VCaP (cell line): ENCODE data around the gene ATRNL1.

Experiments
- H3K27ac ChIP-seq: fragments of 450-650 bp; 2 replicates; pipeline ENCODE4 v1.5.1; 2017
- TF ChIP-seq, protein P1 (sequence below): fragments of 450-650 bp; conservative IDR thresholded peaks from 2 replicates; pipeline ENCODE4 v1.5.1; 2017; ENCODE audit warnings: mild to moderate bottlenecking, moderate library complexity

The ATRNL1 gene

GRCh38 chr10:115649217-115649616 lies 556.1 kb downstream of the ATRNL1 start:
- TF ChIP-seq, protein P1, sequence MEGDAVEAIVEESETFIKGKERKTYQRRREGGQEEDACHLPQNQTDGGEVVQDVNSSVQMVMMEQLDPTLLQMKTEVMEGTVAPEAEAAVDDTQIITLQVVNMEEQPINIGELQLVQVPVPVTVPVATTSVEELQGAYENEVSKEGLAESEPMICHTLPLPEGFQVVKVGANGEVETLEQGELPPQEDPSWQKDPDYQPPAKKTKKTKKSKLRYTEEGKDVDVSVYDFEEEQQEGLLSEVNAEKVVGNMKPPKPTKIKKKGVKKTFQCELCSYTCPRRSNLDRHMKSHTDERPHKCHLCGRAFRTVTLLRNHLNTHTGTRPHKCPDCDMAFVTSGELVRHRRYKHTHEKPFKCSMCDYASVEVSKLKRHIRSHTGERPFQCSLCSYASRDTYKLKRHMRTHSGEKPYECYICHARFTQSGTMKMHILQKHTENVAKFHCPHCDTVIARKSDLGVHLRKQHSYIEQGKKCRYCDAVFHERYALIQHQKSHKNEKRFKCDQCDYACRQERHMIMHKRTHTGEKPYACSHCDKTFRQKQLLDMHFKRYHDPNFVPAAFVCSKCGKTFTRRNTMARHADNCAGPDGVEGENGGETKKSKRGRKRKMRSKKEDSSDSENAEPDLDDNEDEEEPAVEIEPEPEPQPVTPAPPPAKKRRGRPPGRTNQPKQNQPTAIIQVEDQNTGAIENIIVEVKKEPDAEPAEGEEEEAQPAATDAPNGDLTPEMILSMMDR: no peak

GRCh38 chr10:115653473-115653872 lies 560.3 kb downstream of the ATRNL1 start:
- TF ChIP-seq, protein P1: no peak
- H3K27ac ChIP-seq: no peak overlapping the region

More at GRCh38 chr10:115649217-115649616, 556.1 kb downstream of the ATRNL1 start:
- no peak overlapping the region for H3K27ac ChIP-seq

GRCh38 chr10:115654961-115655360 lies 561.8 kb downstream of the ATRNL1 start:
- H3K27ac ChIP-seq: no peak overlapping the region
- TF ChIP-seq, protein P1: no peak

- H3K27ac ChIP-seq: no peak overlapping the region
- TF ChIP-seq, protein P1: no peak
Measured at GRCh38 chr10:115657161-115657860, 564.1 kb downstream of the ATRNL1 start.

GRCh38 chr10:115659616-115660015 lies 566.5 kb downstream of the ATRNL1 start:
- TF ChIP-seq, protein P1: no peak
- no peak overlapping the region for H3K27ac ChIP-seq

DNA sequence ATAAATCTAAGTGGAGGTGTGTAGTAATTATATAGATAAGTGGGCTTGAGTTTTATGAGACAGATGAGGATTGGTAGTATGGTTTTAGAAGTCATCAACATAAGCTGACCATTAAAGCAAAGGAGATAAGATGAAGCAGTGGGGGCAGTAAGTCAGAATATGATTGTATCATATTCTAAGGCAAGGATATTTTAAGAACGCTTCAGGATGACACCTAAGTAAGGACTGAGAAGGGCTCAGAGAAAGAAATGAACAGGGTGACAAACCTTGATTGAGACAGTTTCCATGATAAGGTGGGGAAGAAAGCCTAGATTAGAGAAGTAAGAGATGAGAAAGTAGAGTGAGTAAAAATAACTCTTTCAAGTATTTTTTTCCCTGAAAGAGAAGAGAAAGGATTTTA lies 567.2 kb downstream of the ATRNL1 start:
- TF ChIP-seq, protein P1: no peak
- no peak overlapping the region for H3K27ac ChIP-seq

GRCh38 chr10:115662422-115662821 lies 569.3 kb downstream of the ATRNL1 start:
- TF ChIP-seq, protein P1: no peak
- no peak overlapping the region for H3K27ac ChIP-seq
